ENCODE results near the gene MTA1.

- TF ChIP-seq CTCF (IDR thresholded peaks at IDR 0.05; ENCODE audit: insufficient read depth, low read length, poor library complexity, severe bottlenecking) = no peak
- no peak for TF ChIP-seq EZH2phosphoT487 (conservative IDR thresholded peaks at IDR 0.05; ENCODE audit: low read length)
Measured at GRCh38 chr14:105505101-105505500, 85.5 kb downstream of the MTA1 start.

Measured in SU-DHL-6 (cell line).